PC-3 (cell line): ENCODE data around the gene NKX1-1. TPM values are rescaled to one million over a fixed set of nuclear protein-coding genes. Genes with fewer than 3 reads are reported as not detected.

Experiments
- ATAC-seq: fragments of 200-7000 bp; cut with Tn5 transposase; 2 replicates; pipeline ENCODE4 v1.9.1; 2020; ENCODE audit warnings: mild to moderate bottlenecking, moderate library complexity
- BruUV-seq: library from RNA; stranded (reverse); fragments of 400-500 nt; replicated peaks from 2 replicates; lab custom pipeline; 2021; lab: Mats Ljungman, UMichigan
- CTCF ChIA-PET: fragments of 300-600 bp; sonication (Branson Sonifier 250); formaldehyde crosslinking; loops from one replicate; lab custom pipeline; 2022; ENCODE audit warnings: antibody characterized with exemption; lab: Charles Lee
- POLR2A ChIA-PET: fragments of 300-600 bp; sonication (Branson Sonifier 250); formaldehyde crosslinking; loops from one replicate; lab custom pipeline; 2022; ENCODE audit warnings: antibody characterized with exemption; ENCODE audit not compliant: unreplicated experiment; lab: Charles Lee
- DNase-seq: peaks from one replicate; pipeline ENCODE4 v3.0.0-alpha.2; 2015
- H2AFZ ChIP-seq: fragments of 300-600 bp; sonication (generic); 2 replicates; pipeline ENCODE4 v1.6.0; 2016; ENCODE audit warnings: antibody characterized with exemption, low read length
- H3F3A ChIP-seq: fragments of 300-600 bp; sonication (generic); one replicate; pipeline ENCODE4 v1.6.0; 2017; ENCODE audit warnings: antibody characterized with exemption, low read length, control low read depth, mild to moderate bottlenecking; ENCODE audit not compliant: unreplicated experiment
- H3K27ac ChIP-seq: fragments of 300-600 bp; sonication (generic); 2 replicates; pipeline ENCODE4 v1.5.1; 2016; ENCODE audit warnings: mild to moderate bottlenecking, low read length
- H3K27me3 ChIP-seq: fragments of 300-600 bp; sonication (generic); 2 replicates; pipeline ENCODE4 v1.6.1; 2016; ENCODE audit warnings: low read length, mixed read lengths
- H3K36me3 ChIP-seq: fragments of 300-600 bp; sonication (generic); 2 replicates; pipeline ENCODE4 v1.6.1; 2016; ENCODE audit warnings: low read depth, mixed run types, low read length, mixed read lengths
- H3K4me1 ChIP-seq: fragments of 300-600 bp; sonication (generic); 2 replicates; pipeline ENCODE4 v1.5.1; 2016; ENCODE audit warnings: low read length; ENCODE audit not compliant: insufficient read depth
- H3K4me2 ChIP-seq: fragments of 300-600 bp; sonication (generic); 2 replicates; pipeline ENCODE4 v1.6.0; 2016; ENCODE audit warnings: low read length
- H3K4me3 ChIP-seq: fragments of 300-600 bp; sonication (generic); 2 replicates; pipeline ENCODE4 v1.5.1; 2016; ENCODE audit warnings: mild to moderate bottlenecking, low read length, mixed read lengths
- H3K79me2 ChIP-seq: fragments of 300-600 bp; sonication (generic); 2 replicates; pipeline ENCODE4 v1.6.1; 2017; ENCODE audit warnings: low read length, mixed read lengths
- H3K9ac ChIP-seq: fragments of 300-600 bp; sonication (generic); 2 replicates; pipeline ENCODE4 v1.6.0; 2016; ENCODE audit warnings: mild to moderate bottlenecking, low read length
- H3K9me2 ChIP-seq: fragments of 300-600 bp; sonication (generic); replicated peaks from 2 replicates; pipeline ENCODE4 v1.6.1; 2016; ENCODE audit warnings: mixed run types, low read length, mixed read lengths
- H3K9me3 ChIP-seq: fragments of 300-600 bp; sonication (generic); 2 replicates; pipeline ENCODE4 v1.6.1; 2016; ENCODE audit warnings: low read length, mixed read lengths
- H4K20me1 ChIP-seq: fragments of 300-600 bp; sonication (generic); 2 replicates; pipeline ENCODE4 v1.6.1; 2016; ENCODE audit warnings: low read length, mixed read lengths
- EZH2 ChIP-seq: fragments of 300-600 bp; sonication (generic); IDR thresholded peaks from one replicate; pipeline ENCODE4 v1.6.1; 2017; ENCODE audit warnings: antibody characterized with exemption, mild to moderate bottlenecking, low read length; ENCODE audit not compliant: unreplicated experiment
- EZH2phosphoT487 ChIP-seq: fragments of 300-600 bp; sonication (generic); IDR thresholded peaks from 2 replicates; pipeline ENCODE4 v1.6.1; 2018; ENCODE audit warnings: mild to moderate bottlenecking, antibody characterized with exemption, low read length, borderline replicate concordance
- intact Hi-C: fragments of 100-400 bp; cut with micrococcal nuclease; formaldehyde crosslinking; loops from 2 replicates; pipeline ENCODE4 v1.9.0; 2023
- total RNA-seq: library from RNA; depleted of rRNA; stranded (reverse); fragments of >200 nt; gene quantifications from 2 replicates; pipeline ENCODE4 v1.2.3, GENCODE V29; 2014
- TF ChIP-seq, protein P1 (sequence below): fragments of 300-600 bp; sonication (generic); conservative IDR thresholded peaks from 2 replicates; pipeline ENCODE4 v1.5.1; 2017; ENCODE audit warnings: antibody characterized with exemption, low read depth, mild to moderate bottlenecking, low read length

The NKX1-1 gene
- total RNA-seq, 1 experiment from 2014 or later: not detected

DNA sequence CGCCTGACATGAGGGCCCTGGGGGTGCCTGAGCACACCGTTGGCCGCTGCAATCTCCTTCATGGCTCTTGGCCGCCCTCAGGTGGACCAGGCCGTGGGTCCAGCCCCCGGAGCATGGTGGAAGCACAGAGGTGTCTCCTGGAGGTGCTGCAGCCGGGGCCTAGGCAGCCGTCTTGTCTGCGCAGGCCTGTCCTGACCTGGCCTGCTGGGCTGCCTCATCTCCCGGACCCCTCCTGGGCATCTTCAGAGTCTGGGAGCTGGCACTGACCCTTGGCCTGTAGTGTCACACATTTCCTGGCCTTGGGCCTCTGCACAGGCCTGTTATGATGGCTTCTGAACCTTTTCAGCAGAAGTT, 38.3 kb downstream of the NKX1-1 start:
- Histone ChIP-seq H3K4me2 (no peak overlapping the region), H3K4me1 (no peaks in the 10 kb centered on the region), H2AFZ (no peak overlapping the region), H4K20me1 (no peaks in the 10 kb centered on the region), H3K9me2 (no peaks in the 10 kb centered on the region), H3K79me2 (no peaks in the 10 kb centered on the region), H3K9me3 (no peaks in the 10 kb centered on the region), H3F3A (no peaks in the 10 kb centered on the region), H3K9ac (no peak overlapping the region), H3K27me3 (no peaks in the 10 kb centered on the region), H3K27ac (no peak overlapping the region), H3K4me3 (no peak overlapping the region), H3K36me3 (no peaks in the 10 kb centered on the region)
- ChIA-PET CTCF (no interaction called here), POLR2A (no interaction called here)
- TF ChIP-seq, protein P1, sequence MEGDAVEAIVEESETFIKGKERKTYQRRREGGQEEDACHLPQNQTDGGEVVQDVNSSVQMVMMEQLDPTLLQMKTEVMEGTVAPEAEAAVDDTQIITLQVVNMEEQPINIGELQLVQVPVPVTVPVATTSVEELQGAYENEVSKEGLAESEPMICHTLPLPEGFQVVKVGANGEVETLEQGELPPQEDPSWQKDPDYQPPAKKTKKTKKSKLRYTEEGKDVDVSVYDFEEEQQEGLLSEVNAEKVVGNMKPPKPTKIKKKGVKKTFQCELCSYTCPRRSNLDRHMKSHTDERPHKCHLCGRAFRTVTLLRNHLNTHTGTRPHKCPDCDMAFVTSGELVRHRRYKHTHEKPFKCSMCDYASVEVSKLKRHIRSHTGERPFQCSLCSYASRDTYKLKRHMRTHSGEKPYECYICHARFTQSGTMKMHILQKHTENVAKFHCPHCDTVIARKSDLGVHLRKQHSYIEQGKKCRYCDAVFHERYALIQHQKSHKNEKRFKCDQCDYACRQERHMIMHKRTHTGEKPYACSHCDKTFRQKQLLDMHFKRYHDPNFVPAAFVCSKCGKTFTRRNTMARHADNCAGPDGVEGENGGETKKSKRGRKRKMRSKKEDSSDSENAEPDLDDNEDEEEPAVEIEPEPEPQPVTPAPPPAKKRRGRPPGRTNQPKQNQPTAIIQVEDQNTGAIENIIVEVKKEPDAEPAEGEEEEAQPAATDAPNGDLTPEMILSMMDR: no peak
- TF ChIP-seq EZH2phosphoT487 (no peak), EZH2 (no peak)
- ATAC-seq (no peak), DNase-seq (no peak)
- BruUV-seq: no TSS peak
- intact Hi-C loops: no loop called here

DNA sequence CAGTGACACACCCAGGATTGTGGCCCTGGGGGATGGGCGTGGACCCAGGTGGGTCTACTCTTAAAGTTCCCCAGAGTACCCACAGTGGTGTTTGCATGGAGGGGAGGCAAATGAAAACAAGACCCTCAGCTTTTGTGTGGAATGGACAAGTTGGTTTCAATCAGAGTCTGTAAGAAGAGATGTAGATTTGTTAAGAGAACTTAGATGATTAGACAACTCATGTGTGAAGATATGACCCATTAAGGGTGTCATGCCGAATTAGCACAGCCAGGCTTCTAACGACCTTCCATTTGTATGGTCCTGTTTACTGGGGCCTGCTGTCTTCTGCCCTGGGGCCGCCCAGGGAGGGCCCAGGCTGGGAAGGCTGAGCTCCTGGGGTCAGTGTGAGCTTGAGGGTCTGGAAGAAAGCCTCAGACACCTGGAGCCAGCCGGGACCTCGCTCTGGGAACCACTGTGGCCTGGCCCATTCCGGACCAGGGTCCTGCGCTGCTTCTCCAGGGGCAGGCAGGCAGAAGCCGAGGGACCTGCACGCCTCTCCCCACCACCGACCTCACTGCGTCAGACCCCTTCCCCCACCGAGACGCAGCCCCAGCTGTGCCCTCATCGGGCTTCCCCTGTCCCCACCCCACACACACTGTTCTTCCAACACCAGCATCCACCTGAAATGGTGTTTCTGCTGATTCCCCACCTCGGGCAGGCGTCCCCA, 38.9 kb downstream of the NKX1-1 start:
- no peak for TF ChIP-seq EZH2
- TF ChIP-seq, protein P1: no peak
- no peak for TF ChIP-seq EZH2phosphoT487
- H3F3A ChIP-seq: no peaks in the 10 kb centered on the region
- H2AFZ ChIP-seq: no peak overlapping the region
- intact Hi-C loops: no loop called here
- no peak overlapping the region for H3K4me3 ChIP-seq
- DNase-seq (no peak), ATAC-seq (no peak)
- CTCF ChIA-PET: no interaction called here
- no peaks in the 10 kb centered on the region for H3K79me2 ChIP-seq
- H3K4me1 ChIP-seq: no peaks in the 10 kb centered on the region
- H3K27ac ChIP-seq: no peak overlapping the region
- POLR2A ChIA-PET: no interaction called here
- no peaks in the 10 kb centered on the region for H4K20me1 ChIP-seq
- H3K9ac ChIP-seq: no peak overlapping the region
- no peaks in the 10 kb centered on the region for H3K36me3 ChIP-seq
- H3K27me3 ChIP-seq: no peaks in the 10 kb centered on the region
- no peaks in the 10 kb centered on the region for H3K9me3 ChIP-seq
- no peaks in the 10 kb centered on the region for H3K9me2 ChIP-seq
- H3K4me2 ChIP-seq: no peak overlapping the region
- BruUV-seq: no TSS peak

DNA sequence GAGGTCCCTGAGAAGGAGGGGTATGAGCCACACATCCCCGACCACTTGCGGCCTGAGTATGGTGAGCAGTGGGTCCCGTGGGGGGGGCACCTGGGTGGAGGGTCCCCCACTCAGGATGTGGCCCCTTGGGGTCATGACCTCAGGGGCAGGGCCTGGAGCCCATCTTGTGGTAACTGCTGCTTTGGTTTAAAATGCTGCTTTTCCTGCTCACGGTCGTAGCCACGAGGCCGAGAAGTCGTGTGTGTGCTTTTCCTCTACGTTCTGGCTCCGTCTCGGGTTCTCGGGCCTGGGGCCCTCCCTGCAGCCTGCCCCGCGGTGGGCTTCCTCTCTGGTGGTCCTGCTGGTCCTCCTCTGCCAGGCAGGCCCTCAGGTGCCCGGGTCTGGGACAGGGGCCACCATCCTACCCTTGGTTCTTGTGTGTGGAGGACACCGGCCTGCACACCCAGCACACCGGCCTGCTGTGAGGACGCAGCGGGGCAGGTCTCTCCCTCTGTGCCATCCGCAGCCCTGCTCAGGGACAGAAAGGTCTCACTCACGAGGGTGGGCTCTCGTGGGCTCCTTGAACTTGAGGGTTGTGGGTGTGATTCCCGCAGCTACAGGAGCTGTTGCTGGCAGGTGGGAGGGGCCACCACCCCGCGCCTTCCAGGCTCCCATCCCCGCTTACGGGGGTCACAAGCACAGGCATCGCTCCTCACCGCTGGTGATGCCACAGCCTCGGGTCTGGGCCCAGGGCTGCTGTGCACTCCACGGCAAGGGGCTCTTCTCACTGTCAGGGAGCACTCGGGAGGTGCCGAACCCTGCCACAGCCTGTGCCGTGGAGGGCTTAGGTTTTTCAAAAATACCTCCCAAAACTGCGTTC, 39.6 kb downstream of the NKX1-1 start:
- ChIA-PET POLR2A (no interaction called here), CTCF (no interaction called here)
- no peak overlapping the region for H3K4me3 ChIP-seq

More for the DNA sequence above, 39.6 kb downstream of the NKX1-1 start:
- intact Hi-C loops: no loop called here
- no peak overlapping the region for H3K27ac ChIP-seq
- no peaks in the 10 kb centered on the region for H3F3A ChIP-seq
- no peaks in the 10 kb centered on the region for H4K20me1 ChIP-seq
- no peak overlapping the region for H3K4me2 ChIP-seq
- BruUV-seq: no TSS peak
- no peaks in the 10 kb centered on the region for H3K9me2 ChIP-seq
- H3K27me3 ChIP-seq: no peaks in the 10 kb centered on the region
- H3K9ac ChIP-seq: no peak overlapping the region
- H3K4me1 ChIP-seq: no peaks in the 10 kb centered on the region
- H3K79me2 ChIP-seq: no peaks in the 10 kb centered on the region
- H3K9me3 ChIP-seq: no peaks in the 10 kb centered on the region
- H3K36me3 ChIP-seq: no peaks in the 10 kb centered on the region
- TF ChIP-seq EZH2phosphoT487 (no peak), EZH2 (no peak)
- TF ChIP-seq, protein P1: no peak
- no peak overlapping the region for H2AFZ ChIP-seq
- DNase-seq: no peak
- no peak for ATAC-seq
